Left renal pelvis (tissue), 4 donors: Measurements from ENCODE around the gene ZNF763. TPM values are rescaled to one million over a fixed set of nuclear protein-coding genes. Genes with fewer than 3 reads are reported as not detected.
"Not testable (repeated sequence)": the region's sequence is repeated elsewhere in the genome, so short reads cannot be mapped to it uniquely, and the experiment has no call there.

Experiments
- DNase-seq, 4 donors: peaks; one replicate each; pipeline ENCODE4 v3.0.0-alpha.2; 2013; ENCODE audit warnings: low read depth in 4 of 4, low spot score in 3 of 4
- polyA plus RNA-seq, 4 donors: library from polyadenylated mRNA; unstranded; fragments of 120-200 nt; gene quantifications; one replicate each; pipeline ENCODE4 v1.2.1, GENCODE V29; 2013; ENCODE audit not compliant: insufficient read length in 4 of 4

The ZNF763 gene
- polyA plus RNA-seq, 4 donors = 2.6 to 11.9 (median 8.8) TPM

- no peak for DNase-seq
Observed at GRCh38 chr19:11970174-11970573, 5.3 kb downstream of the ZNF763 start.

DNA sequence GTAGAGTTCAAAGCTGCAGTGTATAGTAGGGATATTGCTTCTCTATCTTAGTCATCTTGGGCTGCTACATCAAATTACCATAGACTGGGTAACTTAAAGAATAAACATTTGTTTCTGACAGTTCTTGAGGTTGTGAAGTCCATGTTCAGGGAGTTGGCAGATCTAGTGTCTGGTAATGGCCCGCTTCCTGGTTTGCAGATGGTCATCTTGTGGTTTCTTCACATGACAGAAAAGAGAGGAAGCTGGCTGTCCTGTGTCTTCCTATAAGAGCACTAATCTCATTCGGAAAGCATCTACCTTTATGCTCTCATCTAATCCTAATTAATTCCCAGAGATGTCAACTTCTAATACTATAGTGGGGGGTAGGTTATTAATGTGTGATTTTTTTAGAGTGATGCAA, 6.2 kb downstream of the ZNF763 start:
- no peak for DNase-seq

- no peak for DNase-seq
Observed at GRCh38 chr19:11973019-11973810, 8.4 kb downstream of the ZNF763 start.

DNA sequence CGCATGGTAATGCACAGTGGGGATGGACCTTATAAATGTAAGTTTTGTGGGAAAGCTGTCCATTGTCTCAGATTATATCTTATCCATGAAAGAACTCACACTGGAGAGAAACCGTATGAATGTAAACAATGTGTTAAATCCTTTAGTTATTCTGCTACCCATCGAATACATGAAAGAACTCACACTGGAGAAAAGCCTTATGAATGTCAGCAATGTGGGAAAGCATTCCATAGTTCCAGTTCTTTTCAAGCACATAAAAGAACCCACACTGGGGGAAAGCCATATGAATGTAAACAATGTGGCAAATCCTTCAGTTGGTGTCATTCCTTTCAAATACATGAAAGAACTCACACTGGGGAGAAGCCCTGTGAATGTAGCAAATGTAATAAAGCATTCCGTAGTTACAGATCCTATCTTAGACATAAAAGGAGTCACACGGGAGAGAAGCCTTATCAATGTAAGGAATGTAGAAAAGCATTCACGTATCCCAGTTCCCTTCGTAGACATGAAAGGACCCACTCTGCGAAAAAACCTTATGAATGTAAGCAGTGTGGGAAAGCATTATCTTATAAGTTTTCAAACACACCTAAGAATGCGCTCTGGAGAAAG, 13.8 kb downstream of the ZNF763 start:
- DNase-seq = no peak

DNA sequence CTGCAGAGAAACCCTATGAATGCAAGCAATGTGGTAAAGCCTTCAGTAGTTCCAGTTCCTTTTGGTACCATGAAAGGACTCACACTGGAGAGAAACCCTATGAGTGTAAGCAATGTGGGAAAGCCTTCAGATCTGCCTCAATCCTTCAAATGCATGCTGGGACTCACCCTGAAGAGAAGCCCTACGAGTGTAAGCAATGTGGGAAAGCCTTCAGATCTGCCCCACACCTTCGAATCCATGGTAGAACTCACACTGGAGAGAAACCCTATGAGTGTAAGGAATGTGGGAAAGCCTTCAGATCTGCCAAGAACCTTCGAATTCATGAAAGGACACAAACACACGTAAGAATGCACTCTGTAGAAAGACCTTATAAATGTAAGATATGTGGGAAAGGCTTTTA, 14.7 kb downstream of the ZNF763 start:
- no peak for DNase-seq

- DNase-seq = no peak
Observed at GRCh38 chr19:11982526-11982925, 17.7 kb downstream of the ZNF763 start.

DNA sequence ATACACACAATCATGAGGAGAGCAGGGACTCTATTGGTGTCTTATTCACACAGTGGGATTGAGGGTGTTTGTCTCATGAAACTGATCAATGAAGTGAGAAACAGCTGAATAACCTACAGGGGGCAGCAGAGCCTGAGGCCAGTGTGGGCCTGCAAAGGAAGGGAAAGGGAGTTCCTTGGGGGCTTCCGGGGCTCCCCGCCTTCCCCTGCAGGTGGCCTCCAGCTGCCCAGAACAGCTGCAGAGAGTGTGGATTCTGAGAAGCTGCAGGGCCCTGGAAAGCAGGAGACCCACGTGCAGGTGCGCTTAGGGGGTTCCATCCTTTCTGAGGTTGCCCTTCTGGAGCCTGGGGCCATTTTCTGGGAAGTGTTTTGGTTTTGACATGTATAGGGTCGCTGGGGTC, 20.1 kb downstream of the ZNF763 start:
- DNase-seq = no peak

DNA sequence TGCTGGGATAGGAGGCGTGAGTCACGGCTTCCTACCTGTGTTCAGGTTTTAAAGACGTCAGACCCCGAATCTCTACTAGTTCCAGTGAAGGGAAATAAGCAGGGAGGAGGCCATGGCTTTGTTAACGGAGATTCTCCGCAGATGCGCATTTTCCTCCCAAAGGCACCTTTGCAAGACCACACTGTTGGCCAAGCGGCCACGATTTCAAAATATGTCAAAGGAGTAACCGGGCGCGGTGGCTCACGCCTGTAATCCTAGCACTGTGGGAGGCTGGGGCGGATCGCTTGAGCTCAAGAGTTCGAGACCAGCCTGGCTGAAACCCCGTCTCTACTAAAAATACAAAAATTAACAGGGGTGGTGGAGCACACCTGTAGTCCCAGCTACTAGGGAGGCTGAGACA, 21.9 kb downstream of the ZNF763 start:
- no peak for DNase-seq

DNA sequence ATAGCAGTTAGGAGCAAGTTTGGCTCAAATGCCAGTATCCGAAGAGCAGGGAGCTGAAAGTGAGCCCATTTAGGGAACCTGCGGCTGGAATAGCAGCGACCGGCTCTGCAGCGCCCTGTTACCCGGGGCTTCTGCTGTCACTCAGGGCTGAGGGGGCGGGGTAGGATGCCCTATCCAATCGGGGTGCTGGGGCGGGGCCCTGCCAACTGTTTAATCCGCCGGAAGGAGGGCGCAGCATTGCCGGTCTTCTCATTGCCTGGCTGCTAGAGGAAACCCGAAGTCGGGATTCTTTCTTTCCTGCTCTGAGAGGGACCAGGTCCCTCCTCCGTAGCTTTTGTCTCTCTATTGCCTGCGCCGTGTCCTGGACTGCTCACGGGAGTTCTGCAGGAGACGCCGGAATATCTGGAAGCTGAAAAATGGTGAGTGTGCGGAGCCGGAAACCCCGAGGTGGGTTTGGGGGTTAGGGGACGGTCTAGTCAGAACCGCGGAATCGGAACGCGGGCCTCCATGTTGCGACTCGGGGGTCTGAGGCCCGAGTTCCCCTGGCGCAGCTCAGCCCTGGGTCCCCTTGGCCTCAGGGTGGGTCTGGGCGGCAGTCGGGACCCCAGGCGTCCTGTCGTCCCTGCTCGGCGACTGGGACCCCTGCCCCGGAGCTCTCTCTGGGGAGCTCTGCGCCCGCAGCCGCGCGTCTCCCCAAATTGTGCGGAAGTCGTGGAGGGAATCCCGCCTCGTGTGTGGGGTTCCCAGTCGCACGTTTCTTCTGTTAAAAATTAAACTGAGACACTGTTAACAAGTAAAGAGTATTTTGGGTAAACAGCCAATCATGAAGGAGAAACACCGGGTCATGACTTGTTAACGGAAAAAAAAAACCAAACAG, 22.8 kb downstream of the ZNF763 start:
- DNase-seq = peak in 3 of 4 donors; percentile 75 to 88 (median 86)

GRCh38 chr19:11989112-11989456, 24.2 kb downstream of the ZNF763 start:
- no peak for DNase-seq

- DNase-seq = not testable (repeated sequence)
Observed at GRCh38 chr19:11991921-11992320, 27.1 kb downstream of the ZNF763 start.

- no peak for DNase-seq
Observed at GRCh38 chr19:11995174-11995573, 30.3 kb downstream of the ZNF763 start.

- DNase-seq = no peak
Observed at GRCh38 chr19:12000152-12000981, 35.5 kb downstream of the ZNF763 start.

GRCh38 chr19:12015015-12015752, 50.3 kb downstream of the ZNF763 start:
- no peak for DNase-seq

DNA sequence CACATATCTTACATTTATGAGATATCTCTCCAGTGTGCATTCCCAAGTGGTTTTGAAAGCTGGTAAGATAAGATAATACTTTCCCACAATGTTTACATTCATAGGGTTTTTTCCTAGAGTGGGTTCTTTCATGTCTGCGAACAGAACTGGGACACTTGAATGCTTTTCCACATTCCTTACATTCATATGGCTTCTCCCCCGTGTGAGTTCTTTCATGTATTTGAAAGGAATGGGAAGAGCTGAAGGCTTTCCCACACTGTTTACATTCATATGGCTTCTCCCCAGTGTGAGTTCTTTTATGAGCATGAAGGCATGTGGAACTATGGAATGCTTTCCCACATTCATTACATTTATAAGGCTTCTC, 50.9 kb downstream of the ZNF763 start:
- DNase-seq = no peak

Other genes starting within 250 kb of the ZNF763 start
- 10 to 100 TPM in 2 of 4 donors, 1 to 10 TPM in 2; 6.4 to 13.5 (median 10.3) TPM for gene ZNF823, start 226.1 kb upstream of the ZNF763 start, polyA plus RNA-seq
- gene ZNF441, start 198.0 kb upstream of the ZNF763 start, polyA plus RNA-seq = 10 to 100 TPM in 3 of 4 donors, 1 to 10 TPM in 1; 8.7 to 18.1 (median 15.2) TPM
- 1 to 10 TPM; 3.4 to 4.9 (median 4.8) TPM for gene ZNF491, start 166.5 kb upstream of the ZNF763 start, polyA plus RNA-seq
- 10 to 100 TPM in 3 of 4 donors, 1 to 10 TPM in 1; 6.8 to 20.0 (median 16.3) TPM for gene ZNF440, start 150.8 kb upstream of the ZNF763 start, polyA plus RNA-seq
- gene ZNF439, start 116.3 kb upstream of the ZNF763 start, polyA plus RNA-seq = 10 to 100 TPM; 10.8 to 27.4 (median 21.4) TPM
- gene ZNF69, start 77.3 kb upstream of the ZNF763 start, polyA plus RNA-seq = 10 to 100 TPM in 3 of 4 donors, 1 to 10 TPM in 1; 7.0 to 24.9 (median 17.6) TPM
- 10 to 100 TPM in 3 of 4 donors, 1 to 10 TPM in 1; 9.6 to 23.3 (median 18.8) TPM for gene ZNF700, start 39.9 kb upstream of the ZNF763 start, polyA plus RNA-seq
- gene ZNF433, start 70.6 kb downstream of the ZNF763 start, polyA plus RNA-seq = 10 to 100 TPM in 3 of 4 donors, 1 to 10 TPM in 1; 6.0 to 19.4 (median 17.0) TPM
- gene ZNF878, start 87.9 kb downstream of the ZNF763 start, polyA plus RNA-seq = 1 to 10 TPM in 3 of 4 donors, under 1 TPM in 1; 0.74 to 1.7 (median 1.6) TPM
- 10 to 100 TPM; 15.1 to 37.2 (median 27.1) TPM for gene ZNF844, start 99.7 kb downstream of the ZNF763 start, polyA plus RNA-seq
- 1 to 10 TPM; 4.7 to 7.8 (median 5.9) TPM for gene ZNF20, start 175.3 kb downstream of the ZNF763 start, polyA plus RNA-seq
- gene ZNF625, start 191.7 kb downstream of the ZNF763 start, polyA plus RNA-seq = 10 to 100 TPM in 3 of 4 donors, 1 to 10 TPM in 1; 6.8 to 23.9 (median 13.9) TPM
- 10 to 100 TPM; 14.5 to 22.0 (median 18.3) TPM for gene ZNF136, start 198.1 kb downstream of the ZNF763 start, polyA plus RNA-seq